GM12878 (cell line): ENCODE results near the gene GLS. TPM values are rescaled to one million over a fixed set of nuclear protein-coding genes. Genes with fewer than 3 reads are reported as not detected.

Source experiments
- ATAC-seq: fragments of 200-7000 bp; cut with Tn5 transposase; 3 replicates; pipeline ENCODE4 v1.9.1; 2020; ENCODE audit warnings: mild to moderate bottlenecking, moderate library complexity
- BruUV-seq: library from RNA; stranded (reverse); fragments of 400-500 nt; replicated peaks from 2 replicates; lab custom pipeline; 2021; lab: Mats Ljungman, UMichigan
- CTCF ChIA-PET: fragments of 300-600 bp; sonication (Branson Sonifier 250); formaldehyde crosslinking; extraction: SDS; loops from one replicate; lab custom pipeline; 2021; ENCODE audit warnings: inconsistent platforms; lab: Yijun Ruan, JAX
- POLR2A ChIA-PET: fragments of 350-600 bp; formaldehyde crosslinking; extraction: SDS; loops from one replicate; lab custom pipeline; 2021; ENCODE audit warnings: inconsistent platforms; lab: Charles Lee
- RAD21 ChIA-PET: fragments of 300-600 bp; sonication (Branson Sonifier 250); formaldehyde crosslinking; loops from one replicate; lab custom pipeline; 2023; ENCODE audit warnings: antibody characterized with exemption; ENCODE audit not compliant: unreplicated experiment; lab: Charles Lee
- SMC1A ChIA-PET: fragments of 300-600 bp; sonication (Branson Sonifier 250); formaldehyde crosslinking; loops from one replicate; lab custom pipeline; 2023; ENCODE audit not compliant: unreplicated experiment, uncharacterized antibody; lab: Charles Lee
- DNase-seq: peaks from one replicate; pipeline ENCODE4 v3.0.0-alpha.2; 2011; ENCODE audit warnings: low read depth, low spot score
- FAIRE-seq: peaks from 3 replicates; lab custom pipeline; 2011; peaks lifted over from hg19 to GRCh38; lab: Jason Lieb, UNC
- H2AFZ ChIP-seq: 2 replicates; pipeline ENCODE4 v1.6.0; 2011; ENCODE audit warnings: low read depth, low read length, control low read depth; ENCODE audit not compliant: control insufficient read depth
- H3K27ac ChIP-seq: 2 replicates; pipeline ENCODE4 v1.5.1; 2011; ENCODE audit warnings: control low read depth; ENCODE audit not compliant: control insufficient read depth, insufficient read depth
- H3K27me3 ChIP-seq, 2 experiments: replicated peaks in 1 of 2; 2 replicates each; pipeline versions ENCODE4 v1.6.0 to v1.6.1; 2011; ENCODE audit warnings: low read length in 1 of 2; ENCODE audit not compliant: control insufficient read depth in 2 of 2, insufficient read depth in 2 of 2
- H3K36me3 ChIP-seq, 2 experiments: 2 replicates each; pipeline ENCODE4 v1.5.1; 2011; ENCODE audit warnings: low read length in 1 of 2; ENCODE audit not compliant: control insufficient read depth in 2 of 2, insufficient read depth in 2 of 2
- H3K4me1 ChIP-seq: 2 replicates; pipeline ENCODE4 v1.6.1; 2011; ENCODE audit warnings: mild to moderate bottlenecking, low read length, moderate library complexity, mixed read lengths; ENCODE audit not compliant: control insufficient read depth, insufficient read depth
- H3K4me2 ChIP-seq: 2 replicates; pipeline ENCODE4 v1.6.0; 2011; ENCODE audit warnings: control low read depth; ENCODE audit not compliant: control insufficient read depth, insufficient read depth
- H3K4me3 ChIP-seq: fragments of 200-600 bp; sonication (generic); 2 replicates; pipeline ENCODE4 v1.5.1; 2016
- H3K79me2 ChIP-seq: 2 replicates; pipeline ENCODE4 v1.6.0; 2011; ENCODE audit warnings: low read length; ENCODE audit not compliant: control insufficient read depth, insufficient read depth
- H3K9ac ChIP-seq: 2 replicates; pipeline ENCODE4 v1.8.0; 2011; ENCODE audit warnings: low read length, control low read depth, mixed read lengths; ENCODE audit not compliant: control insufficient read depth, insufficient read depth
- H3K9me3 ChIP-seq: replicated peaks from 3 replicates; pipeline ENCODE4 v1.5.1; 2011; ENCODE audit warnings: mild to moderate bottlenecking, low read length; ENCODE audit not compliant: control insufficient read depth, insufficient read depth
- H4K20me1 ChIP-seq: 2 replicates; pipeline ENCODE4 v1.6.0; 2011; ENCODE audit not compliant: control insufficient read depth, insufficient read depth
- FOXK2 ChIP-seq: fragments of 450-650 bp; IDR thresholded peaks from 2 replicates; pipeline ENCODE4 v1.6.1; 2017; ENCODE audit warnings: mild to moderate bottlenecking, moderate library complexity
- IKZF2 ChIP-seq, 2 experiments: fragments of 450-650 bp; IDR thresholded peaks; 2 replicates each; pipeline ENCODE4 v1.6.1; 2017; ENCODE audit warnings: mild to moderate bottlenecking in 2 of 2, moderate library complexity in 2 of 2
- KDM1A ChIP-seq: fragments of 200-600 bp; sonication (generic); IDR thresholded peaks from 2 replicates; pipeline ENCODE4 v1.6.1; 2016; ENCODE audit warnings: borderline replicate concordance
- RCOR1 ChIP-seq: conservative IDR thresholded peaks from 2 replicates; pipeline ENCODE4 v1.6.1; 2012; ENCODE audit warnings: low read depth, low read length, improper control_type of control experiment
- WGBS: methylation state at CpG from one replicate; pipeline ENCODE4 v1.1.6; 2016; ENCODE audit warnings: low lambda C conversion rate; ENCODE audit not compliant: insufficient replicate concordance, insufficient coverage; ENCODE audit errors: missing lambda C conversion rate; 5-methylcytosine and 5-hydroxymethylcytosine counted together
- in situ Hi-C: fragments of 300-500 bp; cut with MboI; formaldehyde crosslinking; loops from 9 replicates; pipeline ENCODE4 v1.14.3; 2018; ENCODE audit warnings: mixed read lengths
- intact Hi-C: fragments of 100-400 bp; cut with micrococcal nuclease; formaldehyde crosslinking; loops from one replicate; pipeline ENCODE4 v1.14.2; 2022; ENCODE audit not compliant: unreplicated experiment
- polyA plus RNA-seq, 11 experiments: library from polyadenylated mRNA; depleted of rRNA in 4 of 11; unstranded in 6 of 11; stranded (reverse) in 5 of 11; fragments of >200 nt; fragmentation: Nextera tagmentation in 4 of 11; fragmentation: Illumina TruSeq in 1 of 11; extraction: Ambion mirVana in 4 of 11; extraction: Trizol in 1 of 11; gene quantifications; 1 replicate in 1 of 11; 2 replicates in 10 of 11; pipeline versions ENCODE4 v1.2.1 to v1.2.3, GENCODE V29; 2011 to 2016; ENCODE audit warnings: inconsistent platforms in 2 of 11, missing spikeins in 2 of 11, low read depth in 1 of 11
- total RNA-seq, 4 experiments: library from RNA; depleted of rRNA in 3 of 4; stranded (reverse); fragments of >200 nt in 3 of 4; fragmentation: Illumina TruSeq in 1 of 4; extraction: Trizol in 1 of 4; gene quantifications; 2 replicates each; pipeline versions ENCODE4 v1.2.1 to v1.2.3, GENCODE V29; 2013 to 2021
- TF ChIP-seq, protein P1 (sequence below): fragments of 450-650 bp; IDR thresholded peaks from 2 replicates; pipeline ENCODE4 v1.6.1; 2018; ENCODE audit warnings: borderline replicate concordance, mild to moderate bottlenecking; ENCODE audit not compliant: partially characterized antibody

GLS gene
- total and polyA plus RNA-seq, 10 of the 15 experiments (the other 5 are each of a cell fraction or from before 2014, with no cell fraction given), result 15.7 to 145 (median 70.8) TPM

DNA sequence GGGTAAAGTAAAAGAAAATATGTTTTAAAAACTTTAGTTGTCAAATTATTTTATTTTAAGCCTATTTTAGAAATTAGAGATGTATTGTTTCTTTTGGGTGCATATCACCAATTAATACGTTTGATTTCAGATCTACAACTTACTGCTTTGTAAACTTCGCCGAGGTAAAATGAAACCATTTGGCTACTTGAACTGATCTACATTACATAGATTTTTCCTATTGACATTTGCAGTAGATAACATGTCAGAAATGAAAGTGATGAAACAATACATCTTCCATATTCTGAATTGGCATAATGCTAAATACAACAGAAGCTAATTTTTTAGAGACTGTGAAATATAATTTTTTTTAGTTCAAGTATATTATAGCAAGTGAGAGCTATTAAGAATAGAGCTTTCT lies 39.5 kb downstream of the GLS start:
- intact Hi-C loops (no loop called here), in situ Hi-C loops (no loop called here)
- ATAC-seq (no peak), FAIRE-seq (no peak), DNase-seq (no peak)
- Histone ChIP-seq H3K4me1 (no peaks in the 10 kb centered on the region), H3K36me3 (peaks cover 0 to 29% of the 10 kb centered on the region in 2 experiments; a peak in 3 of 4 replicates), H3K9me3 (no peaks in the 10 kb centered on the region), H3K27me3 (no peaks in the 10 kb centered on the region), H4K20me1 (no peaks in the 10 kb centered on the region), H3K4me3 (no peak overlapping the region), H3K79me2 (no peaks in the 10 kb centered on the region), H2AFZ (no peak overlapping the region), H3K4me2 (no peak overlapping the region), H3K27ac (no peak overlapping the region), H3K9ac (no peak overlapping the region)
- ChIA-PET POLR2A (no interaction called here), SMC1A (interaction anchor here (0.6 to 2.7 kb wide), 4 partner anchors 11 to 70 kb away, joined by 3 to 10 read pairs (median 6); no protein-coding TSS in a partner anchor), CTCF (interaction anchor here (1.5 to 3.0 kb wide), 2 partner anchors 27 to 70 kb away, joined by 3 to 7 read pairs; no protein-coding TSS in a partner anchor), RAD21 (interaction anchor here (0.7 to 0.8 kb wide), 2 partner anchors 33 to 69 kb away, joined by 3 read pairs; no protein-coding TSS in a partner anchor)
- WGBS, result 86% methylated on average over 3 of the region's 3 CpGs
- TF ChIP-seq RCOR1 (no peak), KDM1A (no peak), IKZF2 (IDR thresholded peaks at IDR 0.05) (no peak), FOXK2 (no peak)
- TF ChIP-seq, protein P1, sequence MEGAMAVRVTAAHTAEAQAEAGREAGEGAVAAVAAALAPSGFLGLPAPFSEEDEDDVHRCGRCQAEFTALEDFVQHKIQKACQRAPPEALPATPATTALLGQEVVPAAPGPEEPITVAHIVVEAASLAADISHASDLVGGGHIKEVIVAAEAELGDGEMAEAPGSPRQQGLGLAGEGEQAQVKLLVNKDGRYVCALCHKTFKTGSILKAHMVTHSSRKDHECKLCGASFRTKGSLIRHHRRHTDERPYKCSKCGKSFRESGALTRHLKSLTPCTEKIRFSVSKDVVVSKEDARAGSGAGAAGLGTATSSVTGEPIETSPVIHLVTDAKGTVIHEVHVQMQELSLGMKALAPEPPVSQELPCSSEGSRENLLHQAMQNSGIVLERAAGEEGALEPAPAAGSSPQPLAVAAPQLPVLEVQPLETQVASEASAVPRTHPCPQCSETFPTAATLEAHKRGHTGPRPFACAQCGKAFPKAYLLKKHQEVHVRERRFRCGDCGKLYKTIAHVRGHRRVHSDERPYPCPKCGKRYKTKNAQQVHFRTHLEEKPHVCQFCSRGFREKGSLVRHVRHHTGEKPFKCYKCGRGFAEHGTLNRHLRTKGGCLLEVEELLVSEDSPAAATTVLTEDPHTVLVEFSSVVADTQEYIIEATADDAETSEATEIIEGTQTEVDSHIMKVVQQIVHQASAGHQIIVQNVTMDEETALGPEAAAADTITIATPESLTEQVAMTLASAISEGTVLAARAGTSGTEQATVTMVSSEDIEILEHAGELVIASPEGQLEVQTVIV, result no peak
- BruUV-seq, result no TSS peak
